Calu3 (cell line): ENCODE data around the gene CDKN1A. TPM values are rescaled to one million over a fixed set of nuclear protein-coding genes. Genes with fewer than 3 reads are reported as not detected.

Experiments
- BruUV-seq: library from RNA; stranded (reverse); fragments of 400-500 nt; replicated peaks from 2 replicates; lab custom pipeline; 2021; lab: Mats Ljungman, UMichigan
- CTCF ChIA-PET: fragments of 300-600 bp; sonication (Branson Sonifier 250); formaldehyde crosslinking; loops from one replicate; lab custom pipeline; 2022; ENCODE audit warnings: antibody characterized with exemption; lab: Charles Lee
- DNase-seq: peaks from one replicate; pipeline ENCODE4 v3.0.0; 2022
- H3K27ac Mint-ChIP-seq: one replicate; pipeline ENCODE4 v1.8.0; 2022; ENCODE audit warnings: mixed read lengths; ENCODE audit not compliant: unreplicated experiment
- H3K27me3 Mint-ChIP-seq: one replicate; pipeline ENCODE4 v1.8.0; 2022; ENCODE audit warnings: mixed read lengths; ENCODE audit not compliant: unreplicated experiment
- H3K36me3 Mint-ChIP-seq: one replicate; pipeline ENCODE4 v1.8.0; 2022; ENCODE audit warnings: mild to moderate bottlenecking, moderate library complexity, mixed read lengths; ENCODE audit not compliant: insufficient read depth, unreplicated experiment
- H3K4me1 Mint-ChIP-seq: one replicate; pipeline ENCODE4 v1.8.0; 2022; ENCODE audit warnings: mild to moderate bottlenecking, low read depth, mixed read lengths; ENCODE audit not compliant: unreplicated experiment
- H3K4me3 Mint-ChIP-seq: one replicate; pipeline ENCODE4 v1.8.0; 2022; ENCODE audit warnings: mild to moderate bottlenecking, low read depth, moderate library complexity, mixed read lengths; ENCODE audit not compliant: unreplicated experiment
- H3K9me3 Mint-ChIP-seq: one replicate; pipeline ENCODE4 v1.8.0; 2022; ENCODE audit warnings: low read depth, mixed read lengths; ENCODE audit not compliant: unreplicated experiment
- CTCF ChIP-seq: fragments of 200-600 bp; IDR thresholded peaks from one replicate; pipeline ENCODE4 v1.8.0; 2022; ENCODE audit warnings: antibody characterized with exemption; ENCODE audit not compliant: unreplicated experiment
- intact Hi-C: fragments of 100-400 bp; cut with micrococcal nuclease; formaldehyde crosslinking; loops from one replicate; pipeline ENCODE4 v1.10.0; 2022; ENCODE audit not compliant: unreplicated experiment
- total RNA-seq: library from RNA; stranded (reverse); gene quantifications from 2 replicates; pipeline ENCODE4 v1.2.3, GENCODE V29; 2022

CDKN1A gene
- total RNA-seq, 1 experiment from 2014 or later = 33.7 TPM

- H3K36me3 Mint-ChIP-seq = peaks cover 64% of the 10 kb centered on the region
- peak overlapping the region; percentile 85 for H3K27ac Mint-ChIP-seq
- TSS peak; percentile 34 for BruUV-seq
- TF ChIP-seq CTCF = no peak
- no peaks in the 10 kb centered on the region for H3K9me3 Mint-ChIP-seq
- intact Hi-C loops = loop anchor here (2.0 kb wide), 1 partner anchor 56 kb away; no protein-coding TSS in a partner anchor
- H3K4me1 Mint-ChIP-seq = peaks cover 70% of the 10 kb centered on the region
- no peaks in the 10 kb centered on the region for H3K27me3 Mint-ChIP-seq
- peak; percentile 65 for DNase-seq
- CTCF ChIA-PET = interaction anchor here (0.5 to 1.1 kb wide), 9 partner anchors 12 to 381 kb away, joined by 3 to 4 read pairs (median 3); no protein-coding TSS in a partner anchor
- H3K4me3 Mint-ChIP-seq = peak overlapping the region; percentile 99
Observed at GRCh38 chr6:36679043-36679833, 724 bp downstream of the CDKN1A start.

GRCh38 chr6:36682328-36683144, 4.0 kb downstream of the CDKN1A start:
- H3K4me1 Mint-ChIP-seq = peaks cover 56% of the 10 kb centered on the region
- DNase-seq = peak; percentile 87
- TF ChIP-seq CTCF = no peak
- peaks cover 80% of the 10 kb centered on the region for H3K36me3 Mint-ChIP-seq
- H3K9me3 Mint-ChIP-seq = no peaks in the 10 kb centered on the region
- TSS peak; percentile 73 for BruUV-seq
- H3K27ac Mint-ChIP-seq = peak overlapping the region; percentile 66
- no peaks in the 10 kb centered on the region for H3K27me3 Mint-ChIP-seq
- peak overlapping the region; percentile 20 for H3K4me3 Mint-ChIP-seq
- intact Hi-C loops = loop anchor here (1.0 to 2.0 kb wide), 3 partner anchors 42 to 76 kb away; no protein-coding TSS in a partner anchor
- CTCF ChIA-PET = interaction anchor here (0.6 kb wide), 3 partner anchors 39 to 109 kb away, joined by 3 read pairs; no protein-coding TSS in a partner anchor

- CTCF ChIA-PET = interaction anchor here (0.6 to 0.7 kb wide), 3 partner anchors 39 to 108 kb away, joined by 3 read pairs; no protein-coding TSS in a partner anchor
- TF ChIP-seq CTCF = no peak
- peaks cover 49% of the 10 kb centered on the region for H3K4me1 Mint-ChIP-seq
- peaks cover 74% of the 10 kb centered on the region for H3K36me3 Mint-ChIP-seq
- no peaks in the 10 kb centered on the region for H3K27me3 Mint-ChIP-seq
- no peak for DNase-seq
- no peaks in the 10 kb centered on the region for H3K9me3 Mint-ChIP-seq
- peak overlapping the region; percentile 66 for H3K27ac Mint-ChIP-seq
- intact Hi-C loops = loop anchor here (2.0 kb wide), 2 partner anchors 42 to 76 kb away; no protein-coding TSS in a partner anchor
- no TSS peak for BruUV-seq
- no peak overlapping the region for H3K4me3 Mint-ChIP-seq
Observed at GRCh38 chr6:36683145-36683655, 4.7 kb downstream of the CDKN1A start.
